Effector memory CD4-positive, alpha-beta T cell (primary cell): ENCODE measurements around the gene POLR2E.

ENCODE experiments used
- DNase-seq, 3 donors: peaks; one replicate each; pipeline ENCODE4 v3.0.0-alpha.2; 2020
- H3K27ac ChIP-seq: 2 replicates; pipeline ENCODE4 v1.7.0; 2013; ENCODE audit warnings: mild to moderate bottlenecking, low read length, moderate library complexity; ENCODE audit not compliant: insufficient read depth, poor library complexity, severe bottlenecking
- H3K27me3 ChIP-seq: replicated peaks from 2 replicates; pipeline ENCODE4 v1.7.0; 2013; ENCODE audit warnings: mild to moderate bottlenecking, low read length; ENCODE audit not compliant: insufficient read depth, control insufficient read depth, poor library complexity, severe bottlenecking
- H3K36me3 ChIP-seq: 2 replicates; pipeline ENCODE4 v1.7.0; 2013; ENCODE audit warnings: mild to moderate bottlenecking, low read length, moderate library complexity; ENCODE audit not compliant: control insufficient read depth, insufficient read depth
- H3K4me1 ChIP-seq: 2 replicates; pipeline ENCODE4 v1.7.0; 2013; ENCODE audit warnings: low read length, mild to moderate bottlenecking; ENCODE audit not compliant: control insufficient read depth, insufficient read depth, poor library complexity, severe bottlenecking
- H3K4me3 ChIP-seq: 2 replicates; pipeline ENCODE4 v1.7.0; 2013; ENCODE audit warnings: low read length, low read depth, mild to moderate bottlenecking; ENCODE audit not compliant: insufficient read depth, poor library complexity, severe bottlenecking
- H3K9me3 ChIP-seq: 2 replicates; pipeline ENCODE4 v1.7.0; 2013; ENCODE audit warnings: mild to moderate bottlenecking, low read length, moderate library complexity; ENCODE audit not compliant: control insufficient read depth

Gene POLR2E

GRCh38 chr19:1042689-1043511 is 52.3 kb downstream of the POLR2E start:
- DNase-seq: no peak
- H3K27me3 ChIP-seq: no peaks in the 10 kb centered on the region
- H3K4me3 ChIP-seq: no peak overlapping the region
- no peak overlapping the region for H3K27ac ChIP-seq
- H3K36me3 ChIP-seq: peaks cover 41% of the 10 kb centered on the region
- H3K9me3 ChIP-seq: no peaks in the 10 kb centered on the region
- peaks cover 35% of the 10 kb centered on the region for H3K4me1 ChIP-seq

GRCh38 chr19:1041835-1042685 is 53.1 kb downstream of the POLR2E start:
- Histone ChIP-seq H3K36me3 (peaks cover 39% of the 10 kb centered on the region), H3K9me3 (no peaks in the 10 kb centered on the region), H3K27me3 (no peaks in the 10 kb centered on the region), H3K4me1 (peaks cover 40% of the 10 kb centered on the region), H3K27ac (no peak overlapping the region), H3K4me3 (no peak overlapping the region)
- DNase-seq: no peak

- peaks cover 35% of the 10 kb centered on the region for H3K36me3 ChIP-seq
- no peak for DNase-seq
- no peaks in the 10 kb centered on the region for H3K27me3 ChIP-seq
- peak overlapping the region; percentile 61 for H3K4me3 ChIP-seq
- H3K27ac ChIP-seq: peak overlapping the region; percentile 71
- peaks cover 37% of the 10 kb centered on the region for H3K4me1 ChIP-seq
- H3K9me3 ChIP-seq: no peaks in the 10 kb centered on the region
Observed at GRCh38 chr19:1041272-1041834, 53.8 kb downstream of the POLR2E start.

- H3K4me1 ChIP-seq: peaks cover 40% of the 10 kb centered on the region
- peak overlapping the region; percentile 71 for H3K27ac ChIP-seq
- H3K27me3 ChIP-seq: no peaks in the 10 kb centered on the region
- no peaks in the 10 kb centered on the region for H3K9me3 ChIP-seq
- DNase-seq: peak; percentile 83 to 88 (median 88)
- peak overlapping the region; percentile 61 for H3K4me3 ChIP-seq
- peaks cover 37% of the 10 kb centered on the region for H3K36me3 ChIP-seq
Observed at GRCh38 chr19:1040476-1041271, 54.5 kb downstream of the POLR2E start.

- H3K27ac ChIP-seq: peak within 1 kb of the TSS; percentile 71
- peak; percentile 97 to 99 (median 99) for DNase-seq
- no peaks in the 10 kb centered on the region for H3K9me3 ChIP-seq
- peaks cover 40% of the 10 kb centered on the region for H3K4me1 ChIP-seq
- peaks cover 35% of the 10 kb centered on the region for H3K36me3 ChIP-seq
- no peaks in the 10 kb centered on the region for H3K27me3 ChIP-seq
- H3K4me3 ChIP-seq: peak within 1 kb of the TSS; percentile 61
Observed at GRCh38 chr19:1039646-1040475, 55.3 kb downstream of the POLR2E start, which contains the start of gene ABCA7. TSS of gene ABCA7 (plus strand) at chr19:1040107. CDS start at chr19:1041362, 1,255 bp downstream.

- Histone ChIP-seq H3K36me3 (peaks cover 31% of the 10 kb centered on the region), H3K27me3 (no peaks in the 10 kb centered on the region), H3K27ac (peak overlapping the region; percentile 9), H3K4me1 (peaks cover 40% of the 10 kb centered on the region), H3K9me3 (no peaks in the 10 kb centered on the region), H3K4me3 (peak overlapping the region; percentile 61)
- no peak for DNase-seq
Observed at GRCh38 chr19:1038978-1039645, 56.1 kb downstream of the POLR2E start.

- no peaks in the 10 kb centered on the region for H3K27me3 ChIP-seq
- H3K4me3 ChIP-seq: peak overlapping the region; percentile 29
- H3K27ac ChIP-seq: peak overlapping the region; percentile 60
- H3K36me3 ChIP-seq: peaks cover 28% of the 10 kb centered on the region
- DNase-seq: no peak
- peaks cover 40% of the 10 kb centered on the region for H3K4me1 ChIP-seq
- no peaks in the 10 kb centered on the region for H3K9me3 ChIP-seq
Observed at GRCh38 chr19:1037621-1038064, 57.5 kb downstream of the POLR2E start.
